Adipocyte (in vitro differentiated cells): ENCODE data around the gene RIN3.

ENCODE experiments used
- DNase-seq: peaks from one replicate; pipeline ENCODE4 v3.0.0-alpha.2; 2015; ENCODE audit warnings: low read depth
- H3K27me3 ChIP-seq: replicated peaks from 2 replicates; pipeline ENCODE4 v1.7.0; 2013; ENCODE audit warnings: mild to moderate bottlenecking, low read length, moderate library complexity; ENCODE audit not compliant: control insufficient read depth, insufficient read depth
- H3K36me3 ChIP-seq: 2 replicates; pipeline ENCODE4 v1.7.0; 2013; ENCODE audit warnings: low read length, mild to moderate bottlenecking, moderate library complexity; ENCODE audit not compliant: control insufficient read depth, insufficient read depth, severe bottlenecking
- H3K4me1 ChIP-seq: 2 replicates; pipeline ENCODE4 v1.7.0; 2013; ENCODE audit warnings: mild to moderate bottlenecking, low read length, moderate library complexity; ENCODE audit not compliant: control insufficient read depth, insufficient read depth
- H3K4me3 ChIP-seq: 2 replicates; pipeline ENCODE4 v1.7.0; 2013; ENCODE audit warnings: mild to moderate bottlenecking, low read length, moderate library complexity
- H3K9ac ChIP-seq: 2 replicates; pipeline ENCODE4 v1.7.0; 2013; ENCODE audit warnings: mild to moderate bottlenecking, low read length, moderate library complexity
- H3K9me3 ChIP-seq: 2 replicates; pipeline ENCODE4 v1.7.0; 2013; ENCODE audit warnings: mild to moderate bottlenecking, low read length, moderate library complexity; ENCODE audit not compliant: control insufficient read depth

The RIN3 gene

GRCh38 chr14:92586963-92587699, 73.5 kb downstream of the RIN3 start:
- Histone ChIP-seq H3K4me1 (peaks cover 19% of the 10 kb centered on the region), H3K9ac (peak overlapping the region; percentile 32), H3K9me3 (no peaks in the 10 kb centered on the region), H3K27me3 (no peaks in the 10 kb centered on the region), H3K36me3 (no peaks in the 10 kb centered on the region), H3K4me3 (no peak overlapping the region)
- no peak for DNase-seq

- no peak for DNase-seq
- H3K9ac ChIP-seq = no peak overlapping the region
- no peaks in the 10 kb centered on the region for H3K9me3 ChIP-seq
- H3K4me1 ChIP-seq = peaks cover 19% of the 10 kb centered on the region
- no peaks in the 10 kb centered on the region for H3K27me3 ChIP-seq
- H3K4me3 ChIP-seq = no peak overlapping the region
- no peaks in the 10 kb centered on the region for H3K36me3 ChIP-seq
Measured at GRCh38 chr14:92587700-92588085, 74.1 kb downstream of the RIN3 start.

GRCh38 chr14:92589213-92589852, 75.8 kb downstream of the RIN3 start:
- Histone ChIP-seq H3K36me3 (no peaks in the 10 kb centered on the region), H3K27me3 (no peaks in the 10 kb centered on the region), H3K9me3 (peaks cover under 1% of the 10 kb centered on the region), H3K4me3 (no peak overlapping the region), H3K9ac (no peak overlapping the region), H3K4me1 (peaks cover 19% of the 10 kb centered on the region)
- peak; percentile 15 for DNase-seq

GRCh38 chr14:92590176-92590575, 76.6 kb downstream of the RIN3 start:
- H3K27me3 ChIP-seq = no peaks in the 10 kb centered on the region
- H3K4me3 ChIP-seq = no peak overlapping the region
- no peak for DNase-seq
- no peak overlapping the region for H3K9ac ChIP-seq
- H3K36me3 ChIP-seq = no peaks in the 10 kb centered on the region
- H3K9me3 ChIP-seq = peaks cover 6% of the 10 kb centered on the region
- H3K4me1 ChIP-seq = peaks cover 17% of the 10 kb centered on the region

GRCh38 chr14:92590941-92591340, 77.4 kb downstream of the RIN3 start:
- Histone ChIP-seq H3K27me3 (no peaks in the 10 kb centered on the region), H3K4me3 (no peak overlapping the region), H3K9me3 (peaks cover 6% of the 10 kb centered on the region), H3K9ac (no peak overlapping the region), H3K36me3 (no peaks in the 10 kb centered on the region), H3K4me1 (peaks cover 10% of the 10 kb centered on the region)
- no peak for DNase-seq

GRCh38 chr14:92591346-92591745, 77.8 kb downstream of the RIN3 start:
- Histone ChIP-seq H3K9me3 (peaks cover 6% of the 10 kb centered on the region), H3K27me3 (no peaks in the 10 kb centered on the region), H3K4me1 (peaks cover 9% of the 10 kb centered on the region), H3K4me3 (no peak overlapping the region), H3K9ac (no peak overlapping the region), H3K36me3 (no peaks in the 10 kb centered on the region)
- DNase-seq = no peak

GRCh38 chr14:92595267-92595666, 81.7 kb downstream of the RIN3 start:
- Histone ChIP-seq H3K9ac (no peak overlapping the region), H3K4me1 (peaks cover 7% of the 10 kb centered on the region), H3K36me3 (no peaks in the 10 kb centered on the region), H3K27me3 (no peaks in the 10 kb centered on the region), H3K4me3 (no peak overlapping the region), H3K9me3 (peaks cover 6% of the 10 kb centered on the region)
- no peak for DNase-seq

- no peak overlapping the region for H3K4me3 ChIP-seq
- H3K9ac ChIP-seq = no peak overlapping the region
- H3K4me1 ChIP-seq = peaks cover 16% of the 10 kb centered on the region
- H3K9me3 ChIP-seq = peaks cover 6% of the 10 kb centered on the region
- DNase-seq = no peak
- no peaks in the 10 kb centered on the region for H3K27me3 ChIP-seq
- no peaks in the 10 kb centered on the region for H3K36me3 ChIP-seq
Measured at GRCh38 chr14:92596331-92596907, 82.8 kb downstream of the RIN3 start.

- no peak overlapping the region for H3K4me3 ChIP-seq
- no peaks in the 10 kb centered on the region for H3K27me3 ChIP-seq
- H3K4me1 ChIP-seq = peaks cover 25% of the 10 kb centered on the region
- H3K9ac ChIP-seq = no peak overlapping the region
- H3K9me3 ChIP-seq = peaks cover 6% of the 10 kb centered on the region
- H3K36me3 ChIP-seq = no peaks in the 10 kb centered on the region
- no peak for DNase-seq
Measured at GRCh38 chr14:92597906-92598905, 84.6 kb downstream of the RIN3 start.

- H3K9ac ChIP-seq = no peak overlapping the region
- no peak for DNase-seq
Measured at GRCh38 chr14:92599811-92600210, 86.2 kb downstream of the RIN3 start.

More at GRCh38 chr14:92599811-92600210, 86.2 kb downstream of the RIN3 start:
- H3K4me1 ChIP-seq = peaks cover 25% of the 10 kb centered on the region
- no peaks in the 10 kb centered on the region for H3K27me3 ChIP-seq
- H3K36me3 ChIP-seq = no peaks in the 10 kb centered on the region
- H3K9me3 ChIP-seq = peaks cover under 1% of the 10 kb centered on the region
- no peak overlapping the region for H3K4me3 ChIP-seq
